HEK293 (cell line): Measurements from ENCODE around the gene LYSMD2.
A peak's percentile ranks its signal among the peaks of the same experiment; 100 is the strongest.

ENCODE experiments used
- ATF2 ChIP-seq: fragments of 450-650 bp; formaldehyde crosslinking; IDR thresholded peaks from 2 replicates; pipeline ENCODE4 v1.5.1; 2016; ENCODE audit warnings: missing biosample characterization, missing genetic modification characterization, low read depth
- KLF7 ChIP-seq: fragments of 450-650 bp; formaldehyde crosslinking; IDR thresholded peaks from 2 replicates; pipeline ENCODE4 v1.5.1; 2016; ENCODE audit warnings: missing biosample characterization, missing genetic modification characterization, borderline replicate concordance
- PRDM1 ChIP-seq: fragments of 450-650 bp; formaldehyde crosslinking; IDR thresholded peaks from 2 replicates; pipeline ENCODE4; 2016; ENCODE audit warnings: missing biosample characterization, missing genetic modification characterization
- TCF7L2 ChIP-seq: IDR thresholded peaks from 2 replicates; pipeline ENCODE4 v1.6.1; 2011; ENCODE audit warnings: low read depth, mild to moderate bottlenecking, inconsistent platforms, low read length, moderate library complexity, borderline replicate concordance
- ZNF10 ChIP-seq: fragments of 450-650 bp; formaldehyde crosslinking; IDR thresholded peaks from 2 replicates; pipeline ENCODE4 v1.5.1; 2017; ENCODE audit warnings: missing biosample characterization, missing genetic modification characterization
- ZNF155 ChIP-seq: fragments of 450-650 bp; formaldehyde crosslinking; IDR thresholded peaks from 2 replicates; pipeline ENCODE4 v1.5.1; 2016; ENCODE audit warnings: missing biosample characterization, missing genetic modification characterization
- ZNF174 ChIP-seq: fragments of 450-650 bp; formaldehyde crosslinking; IDR thresholded peaks from 2 replicates; pipeline ENCODE4 v1.5.0; 2017; ENCODE audit warnings: missing biosample characterization, mild to moderate bottlenecking, missing genetic modification characterization
- ZNF175 ChIP-seq: fragments of 450-650 bp; formaldehyde crosslinking; IDR thresholded peaks from 2 replicates; pipeline ENCODE4 v1.5.1; 2016; ENCODE audit warnings: missing biosample characterization, missing genetic modification characterization
- ZNF18 ChIP-seq: fragments of 450-650 bp; formaldehyde crosslinking; IDR thresholded peaks from 2 replicates; pipeline ENCODE4 v1.5.1; 2016; ENCODE audit warnings: missing biosample characterization, missing genetic modification characterization
- ZNF214 ChIP-seq: fragments of 450-650 bp; formaldehyde crosslinking; IDR thresholded peaks from 2 replicates; pipeline ENCODE4 v1.5.1; 2017; ENCODE audit warnings: missing biosample characterization, mild to moderate bottlenecking, missing genetic modification characterization, borderline replicate concordance
- ZNF292 ChIP-seq: fragments of 450-650 bp; formaldehyde crosslinking; IDR thresholded peaks from 2 replicates; pipeline ENCODE4 v1.5.1; 2016; ENCODE audit warnings: low read depth, missing biosample characterization, missing genetic modification characterization, borderline replicate concordance
- ZNF354C ChIP-seq: fragments of 450-650 bp; formaldehyde crosslinking; IDR thresholded peaks from 2 replicates; pipeline ENCODE4 v1.5.1; 2016; ENCODE audit warnings: missing biosample characterization, missing genetic modification characterization, low read depth, borderline replicate concordance
- ZNF362 ChIP-seq: fragments of 450-650 bp; formaldehyde crosslinking; IDR thresholded peaks from 2 replicates; pipeline ENCODE4 v1.5.1; 2016; ENCODE audit warnings: missing biosample characterization, missing genetic modification characterization
- ZNF426 ChIP-seq: fragments of 450-650 bp; formaldehyde crosslinking; IDR thresholded peaks from 2 replicates; pipeline ENCODE4 v1.5.1; 2017; ENCODE audit warnings: missing biosample characterization, missing genetic modification characterization, mild to moderate bottlenecking, inconsistent platforms, moderate library complexity
- ZNF433 ChIP-seq: fragments of 450-650 bp; formaldehyde crosslinking; IDR thresholded peaks from 2 replicates; pipeline ENCODE4 v1.5.1; 2016; ENCODE audit warnings: missing biosample characterization, missing genetic modification characterization, low read depth
- ZNF529 ChIP-seq: fragments of 450-650 bp; formaldehyde crosslinking; IDR thresholded peaks from 2 replicates; pipeline ENCODE4 v1.5.1; 2017; ENCODE audit warnings: missing genetic modification characterization, missing biosample characterization; ENCODE audit not compliant: insufficient replicate concordance
- ZNF600 ChIP-seq: fragments of 450-650 bp; formaldehyde crosslinking; IDR thresholded peaks from 2 replicates; pipeline ENCODE4 v1.5.1; 2016; ENCODE audit warnings: missing biosample characterization, missing genetic modification characterization
- ZNF624 ChIP-seq: fragments of 450-650 bp; formaldehyde crosslinking; IDR thresholded peaks from 2 replicates; pipeline ENCODE4 v1.5.1; 2017; ENCODE audit warnings: missing biosample characterization, missing genetic modification characterization
- ZNF654 ChIP-seq: fragments of 450-650 bp; formaldehyde crosslinking; IDR thresholded peaks from 2 replicates; pipeline ENCODE4 v1.5.1; 2016; ENCODE audit warnings: low read depth, missing biosample characterization, missing genetic modification characterization
- ZNF677 ChIP-seq: fragments of 450-650 bp; IDR thresholded peaks from 2 replicates; pipeline ENCODE4 v1.5.0; 2018; ENCODE audit warnings: missing biosample characterization, mild to moderate bottlenecking, missing genetic modification characterization, moderate library complexity
- ZNF791 ChIP-seq: fragments of 450-650 bp; formaldehyde crosslinking; IDR thresholded peaks from 2 replicates; pipeline ENCODE4 v1.5.1; 2016; ENCODE audit warnings: missing biosample characterization, missing genetic modification characterization
- ZNF792 ChIP-seq: fragments of 450-650 bp; formaldehyde crosslinking; IDR thresholded peaks from 2 replicates; pipeline ENCODE4 v1.5.1; 2016; ENCODE audit warnings: missing biosample characterization, missing genetic modification characterization
- ZSCAN4 ChIP-seq: fragments of 450-650 bp; formaldehyde crosslinking; IDR thresholded peaks from 2 replicates; pipeline ENCODE4 v1.5.1; 2017; ENCODE audit warnings: missing biosample characterization, missing genetic modification characterization
- TF ChIP-seq, protein P1 (sequence below): fragments of 450-650 bp; formaldehyde crosslinking; IDR thresholded peaks from 2 replicates; pipeline ENCODE4 v1.5.1; 2016; ENCODE audit warnings: missing biosample characterization, missing genetic modification characterization, borderline replicate concordance
- TF ChIP-seq, protein P2 (sequence below): fragments of 450-650 bp; formaldehyde crosslinking; IDR thresholded peaks from 2 replicates; pipeline ENCODE4 v1.5.1; 2016; ENCODE audit warnings: missing biosample characterization, missing genetic modification characterization
- TF ChIP-seq, protein P3 (sequence below): fragments of 450-650 bp; formaldehyde crosslinking; IDR thresholded peaks from 2 replicates; pipeline ENCODE4 v1.5.1; 2016; ENCODE audit warnings: missing biosample characterization, missing genetic modification characterization

The LYSMD2 gene

GRCh38 chr15:51681303-51681963 lies 56.0 kb downstream of the LYSMD2 start, which contains the start of gene SCG3 (continued):
- TF ChIP-seq, protein P1, sequence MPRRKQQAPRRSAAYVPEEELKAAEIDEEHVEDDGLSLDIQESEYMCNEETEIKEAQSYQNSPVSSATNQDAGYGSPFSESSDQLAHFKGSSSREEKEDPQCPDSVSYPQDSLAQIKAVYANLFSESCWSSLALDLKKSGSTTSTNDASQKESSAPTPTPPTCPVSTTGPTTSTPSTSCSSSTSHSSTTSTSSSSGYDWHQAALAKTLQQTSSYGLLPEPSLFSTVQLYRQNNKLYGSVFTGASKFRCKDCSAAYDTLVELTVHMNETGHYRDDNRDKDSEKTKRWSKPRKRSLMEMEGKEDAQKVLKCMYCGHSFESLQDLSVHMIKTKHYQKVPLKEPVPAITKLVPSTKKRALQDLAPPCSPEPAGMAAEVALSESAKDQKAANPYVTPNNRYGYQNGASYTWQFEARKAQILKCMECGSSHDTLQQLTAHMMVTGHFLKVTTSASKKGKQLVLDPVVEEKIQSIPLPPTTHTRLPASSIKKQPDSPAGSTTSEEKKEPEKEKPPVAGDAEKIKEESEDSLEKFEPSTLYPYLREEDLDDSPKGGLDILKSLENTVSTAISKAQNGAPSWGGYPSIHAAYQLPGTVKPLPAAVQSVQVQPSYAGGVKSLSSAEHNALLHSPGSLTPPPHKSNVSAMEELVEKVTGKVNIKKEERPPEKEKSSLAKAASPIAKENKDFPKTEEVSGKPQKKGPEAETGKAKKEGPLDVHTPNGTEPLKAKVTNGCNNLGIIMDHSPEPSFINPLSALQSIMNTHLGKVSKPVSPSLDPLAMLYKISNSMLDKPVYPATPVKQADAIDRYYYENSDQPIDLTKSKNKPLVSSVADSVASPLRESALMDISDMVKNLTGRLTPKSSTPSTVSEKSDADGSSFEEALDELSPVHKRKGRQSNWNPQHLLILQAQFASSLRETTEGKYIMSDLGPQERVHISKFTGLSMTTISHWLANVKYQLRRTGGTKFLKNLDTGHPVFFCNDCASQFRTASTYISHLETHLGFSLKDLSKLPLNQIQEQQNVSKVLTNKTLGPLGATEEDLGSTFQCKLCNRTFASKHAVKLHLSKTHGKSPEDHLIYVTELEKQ: no peak
- TF ChIP-seq ZNF677: no peak
- no peak for TF ChIP-seq ATF2
- TF ChIP-seq ZNF792: no peak
- TF ChIP-seq ZNF18 (tag by site-specific recombination): no peak
- peak; percentile 88 for TF ChIP-seq ZNF10
- TF ChIP-seq ZSCAN4: no peak
- TF ChIP-seq, protein P2, sequence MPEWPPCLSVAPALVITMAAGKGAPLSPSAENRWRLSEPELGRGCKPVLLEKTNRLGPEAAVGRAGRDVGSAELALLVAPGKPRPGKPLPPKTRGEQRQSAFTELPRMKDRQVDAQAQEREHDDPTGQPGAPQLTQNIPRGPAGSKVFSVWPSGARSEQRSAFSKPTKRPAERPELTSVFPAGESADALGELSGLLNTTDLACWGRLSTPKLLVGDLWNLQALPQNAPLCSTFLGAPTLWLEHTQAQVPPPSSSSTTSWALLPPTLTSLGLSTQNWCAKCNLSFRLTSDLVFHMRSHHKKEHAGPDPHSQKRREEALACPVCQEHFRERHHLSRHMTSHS (tag by site-specific recombination): no peak
- no peak for TF ChIP-seq ZNF791 (tag by site-specific recombination)
- TF ChIP-seq ZNF354C (tag by site-specific recombination): no peak
- TF ChIP-seq ZNF433: no peak
- peak; percentile 45; the same call in 1 of the 2 replicates for TF ChIP-seq ZNF600
- TF ChIP-seq ZNF426 (tag by site-specific recombination): no peak
- TF ChIP-seq ZNF654: no peak
- TF ChIP-seq ZNF292 (tag by site-specific recombination): no peak
- TF ChIP-seq ZNF214: no peak
- TF ChIP-seq ZNF624: no peak
- TF ChIP-seq PRDM1 (tag by site-specific recombination): no peak
- no peak for TF ChIP-seq ZNF529 (tag by site-specific recombination)
- TF ChIP-seq, protein P3, sequence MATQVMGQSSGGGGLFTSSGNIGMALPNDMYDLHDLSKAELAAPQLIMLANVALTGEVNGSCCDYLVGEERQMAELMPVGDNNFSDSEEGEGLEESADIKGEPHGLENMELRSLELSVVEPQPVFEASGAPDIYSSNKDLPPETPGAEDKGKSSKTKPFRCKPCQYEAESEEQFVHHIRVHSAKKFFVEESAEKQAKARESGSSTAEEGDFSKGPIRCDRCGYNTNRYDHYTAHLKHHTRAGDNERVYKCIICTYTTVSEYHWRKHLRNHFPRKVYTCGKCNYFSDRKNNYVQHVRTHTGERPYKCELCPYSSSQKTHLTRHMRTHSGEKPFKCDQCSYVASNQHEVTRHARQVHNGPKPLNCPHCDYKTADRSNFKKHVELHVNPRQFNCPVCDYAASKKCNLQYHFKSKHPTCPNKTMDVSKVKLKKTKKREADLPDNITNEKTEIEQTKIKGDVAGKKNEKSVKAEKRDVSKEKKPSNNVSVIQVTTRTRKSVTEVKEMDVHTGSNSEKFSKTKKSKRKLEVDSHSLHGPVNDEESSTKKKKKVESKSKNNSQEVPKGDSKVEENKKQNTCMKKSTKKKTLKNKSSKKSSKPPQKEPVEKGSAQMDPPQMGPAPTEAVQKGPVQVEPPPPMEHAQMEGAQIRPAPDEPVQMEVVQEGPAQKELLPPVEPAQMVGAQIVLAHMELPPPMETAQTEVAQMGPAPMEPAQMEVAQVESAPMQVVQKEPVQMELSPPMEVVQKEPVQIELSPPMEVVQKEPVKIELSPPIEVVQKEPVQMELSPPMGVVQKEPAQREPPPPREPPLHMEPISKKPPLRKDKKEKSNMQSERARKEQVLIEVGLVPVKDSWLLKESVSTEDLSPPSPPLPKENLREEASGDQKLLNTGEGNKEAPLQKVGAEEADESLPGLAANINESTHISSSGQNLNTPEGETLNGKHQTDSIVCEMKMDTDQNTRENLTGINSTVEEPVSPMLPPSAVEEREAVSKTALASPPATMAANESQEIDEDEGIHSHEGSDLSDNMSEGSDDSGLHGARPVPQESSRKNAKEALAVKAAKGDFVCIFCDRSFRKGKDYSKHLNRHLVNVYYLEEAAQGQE (tag by site-specific recombination): peak; percentile 96
- no peak for TF ChIP-seq ZNF174 (tag by site-specific recombination)
- TF ChIP-seq ZNF175 (tag by site-specific recombination): no peak
- TF ChIP-seq KLF7 (tag by site-specific recombination): no peak
- TF ChIP-seq TCF7L2: no peak
- no peak for TF ChIP-seq ZNF155
- TF ChIP-seq ZNF362: no peak
